Liver (tissue), 9 donors: ENCODE results near the gene SMC6. TPM values are rescaled to one million over a fixed set of nuclear protein-coding genes. Genes with fewer than 3 reads are reported as not detected.
A peak's percentile ranks its signal among the peaks of the same experiment; 100 is the strongest.

Experiments used
- DNase-seq: peaks from one replicate; pipeline ENCODE4 v3.0.0-alpha.2; 2017; ENCODE audit warnings: low spot score
- H3K27ac ChIP-seq, 2 donors: one replicate each; pipeline ENCODE4 v1.7.0; 2013; ENCODE audit warnings: inconsistent platforms in 2 of 2, low read length in 2 of 2, control low read depth in 1 of 2, low read depth in 1 of 2, mild to moderate bottlenecking in 1 of 2
- H3K27me3 ChIP-seq, 4 donors: one replicate each; pipeline versions ENCODE4 v1.6.1 to v1.7.0; 2013; ENCODE audit warnings: low read length in 3 of 4, inconsistent platforms in 1 of 4, mild to moderate bottlenecking in 1 of 4, moderate library complexity in 1 of 4; ENCODE audit not compliant: control insufficient read depth in 4 of 4, insufficient read depth in 4 of 4
- H3K36me3 ChIP-seq, 4 donors: one replicate each; pipeline versions ENCODE4 v1.6.1 to v1.7.0; 2013; ENCODE audit warnings: low read length in 3 of 4, mild to moderate bottlenecking in 3 of 4, low read depth in 1 of 4, moderate library complexity in 1 of 4; ENCODE audit not compliant: control insufficient read depth in 4 of 4, insufficient read depth in 3 of 4
- H3K4me1 ChIP-seq, 4 donors: one replicate each; pipeline versions ENCODE4 v1.6.1 to v1.7.0; 2013; ENCODE audit warnings: low read length in 3 of 4, mild to moderate bottlenecking in 3 of 4, moderate library complexity in 1 of 4; ENCODE audit not compliant: control insufficient read depth in 4 of 4, insufficient read depth in 4 of 4
- H3K4me3 ChIP-seq, 3 donors: one replicate each; pipeline versions ENCODE4 v1.6.1 to v1.7.0; 2013; ENCODE audit warnings: low read length in 3 of 3, control low read depth in 1 of 3, low read depth in 1 of 3, mild to moderate bottlenecking in 1 of 3
- H3K9ac ChIP-seq, 2 donors: one replicate each; pipeline ENCODE4 v1.7.0; 2013; ENCODE audit warnings: low read length in 2 of 2, mild to moderate bottlenecking in 2 of 2, moderate library complexity in 2 of 2, control low read depth in 1 of 2, low read depth in 1 of 2
- H3K9me3 ChIP-seq, 4 donors: one replicate each; pipeline versions ENCODE4 v1.6.1 to v1.7.0; 2013; ENCODE audit warnings: low read length in 3 of 4; ENCODE audit not compliant: control insufficient read depth in 4 of 4
- EGR1 ChIP-seq, 2 donors: IDR thresholded peaks; 2 replicates each; pipeline ENCODE4 v1.6.1; 2016 to 2018; ENCODE audit warnings: antibody characterized with exemption in 2 of 2, low read depth in 2 of 2
- FOXA1 ChIP-seq: IDR thresholded peaks from 2 replicates; pipeline ENCODE4 v1.6.1; 2016; ENCODE audit warnings: antibody characterized with exemption
- FOXA2 ChIP-seq: IDR thresholded peaks from 2 replicates; pipeline ENCODE4 v1.6.1; 2016; ENCODE audit warnings: antibody characterized with exemption
- HNF4A ChIP-seq, 2 donors: conservative IDR thresholded peaks; 2 replicates each; pipeline ENCODE4 v1.6.1; 2016; ENCODE audit warnings: antibody characterized with exemption in 2 of 2, mild to moderate bottlenecking in 2 of 2
- JUND ChIP-seq, 2 donors: IDR thresholded peaks; 2 replicates each; pipeline ENCODE4 v1.6.1; 2016; ENCODE audit warnings: antibody characterized with exemption in 2 of 2
- MAX ChIP-seq: IDR thresholded peaks from 2 replicates; pipeline ENCODE4 v1.6.1; 2016; ENCODE audit warnings: antibody characterized with exemption
- NR2F2 ChIP-seq: IDR thresholded peaks from 2 replicates; pipeline ENCODE4 v1.6.1; 2016; ENCODE audit warnings: antibody characterized with exemption
- RAD21 ChIP-seq, 2 donors: IDR thresholded peaks; 2 replicates each; pipeline ENCODE4 v1.6.1; 2016; ENCODE audit warnings: antibody characterized with exemption in 2 of 2, mild to moderate bottlenecking in 2 of 2
- RXRA ChIP-seq, 2 donors: IDR thresholded peaks; 2 replicates each; pipeline ENCODE4 v1.6.1; 2017 to 2018; ENCODE audit warnings: antibody characterized with exemption in 2 of 2, mild to moderate bottlenecking in 1 of 2
- SP1 ChIP-seq: IDR thresholded peaks from 2 replicates; pipeline ENCODE4 v1.6.1; 2018; ENCODE audit warnings: antibody characterized with exemption, mild to moderate bottlenecking
- TAF1 ChIP-seq: conservative IDR thresholded peaks from 2 replicates; pipeline ENCODE4 v1.6.1; 2016; ENCODE audit warnings: antibody characterized with exemption, mild to moderate bottlenecking
- WGBS: extraction: QIAGEN DNeasy Blood & Tissue Kit; methylation state at CpG from one replicate; pipeline ENCODE4 v1.1.7; 2013; 5-methylcytosine and 5-hydroxymethylcytosine counted together
- polyA plus RNA-seq, 2 donors: library from polyadenylated mRNA; stranded (reverse) in 1 of 2; unstranded in 1 of 2; fragments of 200-250 nt in 1 of 2; fragments of >200 nt in 1 of 2; fragmentation: Nextera tagmentation in 1 of 2; extraction: Ambion mirVana in 1 of 2; gene quantifications; one replicate each; pipeline versions ENCODE4 v1.2.1 to v1.2.3, GENCODE V29; 2013 to 2015
- total RNA-seq, 2 donors: library from RNA; depleted of rRNA; stranded (reverse); fragments of >200 nt; gene quantifications; one replicate each; pipeline ENCODE4 v1.2.3, GENCODE V29; 2014
- TF ChIP-seq, protein P1 (sequence below): fragments of 150-350 bp; IDR thresholded peaks from 2 replicates; pipeline ENCODE4 v1.5.1; 2017; ENCODE audit warnings: improper control_type of control experiment, low read depth, low read length; ENCODE audit not compliant: missing input control
- TF ChIP-seq, protein P2 (sequence below): IDR thresholded peaks from 2 replicates; pipeline ENCODE4 v1.6.1; 2016; ENCODE audit warnings: antibody characterized with exemption
- TF ChIP-seq, protein P3 (sequence below): IDR thresholded peaks from 2 replicates; pipeline ENCODE4 v1.6.1; 2016; ENCODE audit warnings: antibody characterized with exemption
- donor health status: healthy.
- donor health status: healthy.
- donor health status: healthy.
- donor health status: healthy.
- donor health status: healthy.

Gene SMC6
- total and polyA plus RNA-seq, 4 donors, result 2.6 to 22.3 (median 11.0) TPM

DNA sequence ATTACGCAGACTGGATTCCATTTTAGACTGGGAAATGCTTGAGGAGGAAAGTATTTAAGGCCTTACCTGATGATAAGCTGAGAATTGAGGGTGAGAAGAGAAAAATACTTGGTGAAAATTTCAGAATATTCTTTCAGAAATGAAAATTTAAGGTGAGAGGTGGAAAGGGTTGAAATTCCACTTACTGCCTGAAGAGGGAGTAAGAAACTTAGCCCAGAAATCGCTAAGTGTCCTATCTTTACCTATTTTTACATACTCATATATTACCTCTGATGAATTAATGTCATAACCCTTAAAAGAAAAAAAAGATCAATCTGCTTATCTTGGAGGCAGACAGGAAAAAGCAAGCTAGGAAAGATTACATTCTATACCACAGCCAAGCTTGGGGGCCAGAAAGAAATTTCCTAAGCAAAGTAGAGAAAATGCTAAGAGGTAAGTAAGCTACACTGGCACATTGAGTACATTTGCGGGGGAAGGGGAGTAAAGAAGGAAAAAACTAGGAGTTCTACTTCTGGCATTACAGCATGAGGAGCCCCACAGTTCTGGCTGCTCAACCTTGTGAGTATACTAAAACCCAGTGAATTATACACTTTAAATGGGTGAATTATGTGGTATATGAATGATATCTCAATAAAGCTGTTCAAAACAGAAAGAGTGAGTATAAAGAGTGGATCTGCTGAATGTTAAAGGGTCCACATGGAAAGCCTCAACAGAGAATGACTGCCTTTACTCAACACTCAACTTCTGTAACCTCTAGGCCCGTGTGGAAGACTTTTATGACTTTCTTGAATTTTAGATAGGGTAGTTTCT, 33.8 kb downstream of the SMC6 start:
- TF ChIP-seq RAD21 (IDR thresholded peaks at IDR 0.05) (peak; percentile 83 to 84), FOXA2 (no peak), SP1 (no peak), JUND (IDR thresholded peaks at IDR 0.05) (no peak), HNF4A (conservative IDR thresholded peaks at IDR 0.05) (no peak), FOXA1 (no peak), EGR1 (IDR thresholded peaks at IDR 0.05; ENCODE audit: low read depth in 2 of 2) (no peak), TAF1 (no peak), NR2F2 (no peak), MAX (no peak)
- TF ChIP-seq, protein P1, sequence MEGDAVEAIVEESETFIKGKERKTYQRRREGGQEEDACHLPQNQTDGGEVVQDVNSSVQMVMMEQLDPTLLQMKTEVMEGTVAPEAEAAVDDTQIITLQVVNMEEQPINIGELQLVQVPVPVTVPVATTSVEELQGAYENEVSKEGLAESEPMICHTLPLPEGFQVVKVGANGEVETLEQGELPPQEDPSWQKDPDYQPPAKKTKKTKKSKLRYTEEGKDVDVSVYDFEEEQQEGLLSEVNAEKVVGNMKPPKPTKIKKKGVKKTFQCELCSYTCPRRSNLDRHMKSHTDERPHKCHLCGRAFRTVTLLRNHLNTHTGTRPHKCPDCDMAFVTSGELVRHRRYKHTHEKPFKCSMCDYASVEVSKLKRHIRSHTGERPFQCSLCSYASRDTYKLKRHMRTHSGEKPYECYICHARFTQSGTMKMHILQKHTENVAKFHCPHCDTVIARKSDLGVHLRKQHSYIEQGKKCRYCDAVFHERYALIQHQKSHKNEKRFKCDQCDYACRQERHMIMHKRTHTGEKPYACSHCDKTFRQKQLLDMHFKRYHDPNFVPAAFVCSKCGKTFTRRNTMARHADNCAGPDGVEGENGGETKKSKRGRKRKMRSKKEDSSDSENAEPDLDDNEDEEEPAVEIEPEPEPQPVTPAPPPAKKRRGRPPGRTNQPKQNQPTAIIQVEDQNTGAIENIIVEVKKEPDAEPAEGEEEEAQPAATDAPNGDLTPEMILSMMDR, result peak; percentile 87
- TF ChIP-seq, protein P2, sequence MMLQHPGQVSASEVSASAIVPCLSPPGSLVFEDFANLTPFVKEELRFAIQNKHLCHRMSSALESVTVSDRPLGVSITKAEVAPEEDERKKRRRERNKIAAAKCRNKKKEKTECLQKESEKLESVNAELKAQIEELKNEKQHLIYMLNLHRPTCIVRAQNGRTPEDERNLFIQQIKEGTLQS, result no peak
- TF ChIP-seq, protein P3, sequence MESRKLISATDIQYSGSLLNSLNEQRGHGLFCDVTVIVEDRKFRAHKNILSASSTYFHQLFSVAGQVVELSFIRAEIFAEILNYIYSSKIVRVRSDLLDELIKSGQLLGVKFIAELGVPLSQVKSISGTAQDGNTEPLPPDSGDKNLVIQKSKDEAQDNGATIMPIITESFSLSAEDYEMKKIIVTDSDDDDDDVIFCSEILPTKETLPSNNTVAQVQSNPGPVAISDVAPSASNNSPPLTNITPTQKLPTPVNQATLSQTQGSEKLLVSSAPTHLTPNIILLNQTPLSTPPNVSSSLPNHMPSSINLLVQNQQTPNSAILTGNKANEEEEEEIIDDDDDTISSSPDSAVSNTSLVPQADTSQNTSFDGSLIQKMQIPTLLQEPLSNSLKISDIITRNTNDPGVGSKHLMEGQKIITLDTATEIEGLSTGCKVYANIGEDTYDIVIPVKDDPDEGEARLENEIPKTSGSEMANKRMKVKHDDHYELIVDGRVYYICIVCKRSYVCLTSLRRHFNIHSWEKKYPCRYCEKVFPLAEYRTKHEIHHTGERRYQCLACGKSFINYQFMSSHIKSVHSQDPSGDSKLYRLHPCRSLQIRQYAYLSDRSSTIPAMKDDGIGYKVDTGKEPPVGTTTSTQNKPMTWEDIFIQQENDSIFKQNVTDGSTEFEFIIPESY, result no peak
- no peaks in the 10 kb centered on the region for H3K9me3 ChIP-seq
- DNase-seq, result no peak
- H3K27ac ChIP-seq, result no peak overlapping the region
- H3K36me3 ChIP-seq, result peaks cover 1 to 67% (median 49%) of the 10 kb centered on the region in 4 donors
- no peaks in the 10 kb centered on the region for H3K4me1 ChIP-seq
- no peak overlapping the region for H3K9ac ChIP-seq
- H3K4me3 ChIP-seq, result no peak overlapping the region
- 74% methylated on average over 4 of the region's 4 CpGs for WGBS
- no peaks in the 10 kb centered on the region for H3K27me3 ChIP-seq

DNA sequence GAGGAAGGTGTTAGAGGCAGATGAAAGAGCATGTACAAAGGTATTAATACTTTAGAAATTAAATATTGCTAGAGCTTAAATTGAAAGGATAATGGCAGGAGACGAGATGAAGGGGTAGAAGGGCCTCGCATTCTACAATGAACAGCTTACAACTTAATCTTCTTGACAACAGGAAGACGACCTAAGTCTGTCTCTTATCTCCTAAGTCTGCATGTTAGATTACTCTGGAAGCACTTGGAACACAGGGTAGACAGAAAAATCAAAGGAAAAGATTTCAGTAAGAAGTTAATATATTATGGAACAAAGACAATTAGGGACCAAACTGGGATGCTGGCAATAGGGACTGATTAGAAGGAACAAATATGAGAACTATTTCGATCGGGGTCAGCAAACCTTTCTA, 34.9 kb downstream of the SMC6 start:
- DNase-seq, result no peak
- 84% methylated on average over 5 of the region's 5 CpGs for WGBS
- H3K27ac ChIP-seq, result no peak overlapping the region
- H3K9me3 ChIP-seq, result no peaks in the 10 kb centered on the region
- H3K36me3 ChIP-seq, result peaks cover 1 to 69% (median 52%) of the 10 kb centered on the region in 4 donors
- H3K9ac ChIP-seq, result no peak overlapping the region
- no peaks in the 10 kb centered on the region for H3K4me1 ChIP-seq
- no peak overlapping the region for H3K4me3 ChIP-seq
- TF ChIP-seq MAX (no peak), HNF4A (conservative IDR thresholded peaks at IDR 0.05) (no peak), RXRA (IDR thresholded peaks at IDR 0.05) (no peak)
- no peaks in the 10 kb centered on the region for H3K27me3 ChIP-seq
